GM19099 (cell line): Measurements from ENCODE around the gene EID3.

ENCODE experiments used
- POLR2A ChIP-seq: IDR thresholded peaks from 3 replicates; pipeline ENCODE4 v1.6.1; 2011; ENCODE audit warnings: low read depth; ENCODE audit not compliant: insufficient read length; ENCODE audit errors: extremely low read depth

EID3 gene

GRCh38 chr12:104282109-104282508, 21.4 kb upstream of the EID3 start:
- no peak for TF ChIP-seq POLR2A

GRCh38 chr12:104285740-104286515, 17.6 kb upstream of the EID3 start:
- no peak for TF ChIP-seq POLR2A

GRCh38 chr12:104286516-104287482, 16.7 kb upstream of the EID3 start:
- peak; percentile 85 for TF ChIP-seq POLR2A

- TF ChIP-seq POLR2A: peak; percentile 76
Observed at GRCh38 chr12:104288635-104289274, 14.8 kb upstream of the EID3 start.

- no peak for TF ChIP-seq POLR2A
Observed at GRCh38 chr12:104290320-104290719, 13.2 kb upstream of the EID3 start.

- no peak for TF ChIP-seq POLR2A
Observed at GRCh38 chr12:104290855-104291254, 12.7 kb upstream of the EID3 start.

GRCh38 chr12:104291867-104292524, 11.5 kb upstream of the EID3 start:
- no peak for TF ChIP-seq POLR2A

GRCh38 chr12:104292872-104293794, 10.4 kb upstream of the EID3 start:
- TF ChIP-seq POLR2A: no peak

GRCh38 chr12:104294927-104295668, 8.4 kb upstream of the EID3 start:
- no peak for TF ChIP-seq POLR2A

- TF ChIP-seq POLR2A: no peak
Observed at GRCh38 chr12:104295954-104296353, 7.6 kb upstream of the EID3 start.

GRCh38 chr12:104296718-104297117, 6.8 kb upstream of the EID3 start:
- TF ChIP-seq POLR2A: no peak

- TF ChIP-seq POLR2A: no peak
Observed at GRCh38 chr12:104297477-104298113, 5.9 kb upstream of the EID3 start.
